Endodermal cell (in vitro differentiated cells): ENCODE measurements around the gene RACK1. TPM values are rescaled to one million over a fixed set of nuclear protein-coding genes. Genes with fewer than 3 reads are reported as not detected.

Experiments
- DNase-seq: peaks from one replicate; pipeline ENCODE4 v3.0.0-alpha.2; 2017
- H3K27ac ChIP-seq: 2 replicates; pipeline ENCODE4 v1.5.1; 2013; ENCODE audit warnings: mild to moderate bottlenecking, low read depth, low read length, moderate library complexity
- H3K27me3 ChIP-seq: 2 replicates; pipeline ENCODE4 v1.6.1; 2013; ENCODE audit warnings: mild to moderate bottlenecking, low read length, moderate library complexity; ENCODE audit not compliant: insufficient read depth, control insufficient read depth, poor library complexity, severe bottlenecking
- H3K36me3 ChIP-seq: 2 replicates; pipeline ENCODE4 v1.7.0; 2013; ENCODE audit warnings: mild to moderate bottlenecking, low read length, moderate library complexity; ENCODE audit not compliant: control insufficient read depth, insufficient read depth
- H3K4me1 ChIP-seq: one replicate; pipeline ENCODE4 v1.7.0; 2013; ENCODE audit warnings: low read length; ENCODE audit not compliant: control insufficient read depth, insufficient read depth
- H3K4me3 ChIP-seq: 2 replicates; pipeline ENCODE4 v1.5.1; 2013; ENCODE audit warnings: mild to moderate bottlenecking, low read length, moderate library complexity
- H3K9ac ChIP-seq: 2 replicates; pipeline ENCODE4 v1.6.1; 2013; ENCODE audit warnings: mild to moderate bottlenecking, low read length, moderate library complexity; ENCODE audit not compliant: poor library complexity, severe bottlenecking; ENCODE audit errors: extremely low read depth
- H3K9me3 ChIP-seq: 2 replicates; pipeline ENCODE4 v1.6.1; 2013; ENCODE audit warnings: mild to moderate bottlenecking, low read length, moderate library complexity; ENCODE audit not compliant: control insufficient read depth
- H3K27ac Mint-ChIP-seq: 2 replicates; pipeline ENCODE4 v1.8.0; 2020; ENCODE audit warnings: mixed read lengths
- H3K27me3 Mint-ChIP-seq: 2 replicates; pipeline ENCODE4 v1.8.0; 2021; ENCODE audit warnings: mild to moderate bottlenecking, mixed read lengths; ENCODE audit not compliant: insufficient read depth
- H3K36me3 Mint-ChIP-seq: 2 replicates; pipeline ENCODE4 v1.8.0; 2020; ENCODE audit warnings: low read depth, mixed read lengths
- H3K4me1 Mint-ChIP-seq: 2 replicates; pipeline ENCODE4 v1.8.0; 2020; ENCODE audit warnings: mixed read lengths
- H3K4me3 Mint-ChIP-seq: 2 replicates; pipeline ENCODE4 v1.8.0; 2020; ENCODE audit warnings: mild to moderate bottlenecking, moderate library complexity, mixed read lengths
- H3K9me3 Mint-ChIP-seq: 2 replicates; pipeline ENCODE4 v1.8.0; 2020; ENCODE audit warnings: mild to moderate bottlenecking, mixed read lengths
- WGBS, 2 experiments: methylation state at CpG; one replicate each; pipeline versions ENCODE4 v1.1.5 to v1.1.7; 2013; ENCODE audit warnings: missing lambda C conversion rate in 2 of 2, mixed read lengths in 1 of 2; ENCODE audit not compliant: insufficient coverage in 1 of 2, insufficient read length in 1 of 2; 5-methylcytosine and 5-hydroxymethylcytosine counted together
- total RNA-seq, 2 donors: library from RNA; stranded (reverse); fragmentation: NEBNext Ultra II Directional in 1 of 2; extraction: Animal tissue kit (Norgen Biotek cat#: 25700) in 1 of 2; gene quantifications; 2 replicates in 1 of 2; 3 replicates in 1 of 2; pipeline ENCODE4 v1.2.1, GENCODE V29; 2021
- TF ChIP-seq, protein P1 (sequence below): fragments of 200-600 bp; sonication (generic); conservative IDR thresholded peaks from 2 replicates; pipeline ENCODE4 v1.5.0; 2021; ENCODE audit warnings: antibody characterized with exemption, mild to moderate bottlenecking

The RACK1 gene
- total RNA-seq, 2 donors from 2014 or later: 1,942 to 1,975 TPM

DNA sequence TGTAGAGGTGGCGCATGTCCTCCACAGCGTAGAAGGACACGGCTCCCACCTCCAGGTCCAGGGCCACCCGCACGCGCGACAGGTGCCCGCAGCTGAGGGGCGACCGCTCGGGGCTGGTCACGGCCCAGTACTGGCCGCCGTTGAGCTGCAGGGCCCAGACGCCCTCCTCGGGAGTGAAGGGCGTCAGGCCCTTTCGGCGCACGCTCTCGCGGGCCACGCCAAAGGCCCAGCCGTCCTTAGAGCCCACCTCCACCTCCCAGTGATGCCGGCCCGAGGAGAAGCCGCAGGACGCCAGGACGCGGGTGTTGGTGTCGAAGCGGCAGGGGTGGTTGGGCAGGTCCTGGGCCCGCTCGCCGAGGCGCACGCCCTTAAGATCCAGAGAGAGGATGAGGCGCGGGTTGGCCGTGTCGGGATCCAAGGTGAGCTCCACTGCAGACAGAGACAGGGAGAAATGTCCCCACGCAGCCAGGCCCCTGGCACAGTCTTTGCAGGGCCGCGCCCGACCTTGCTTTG lies 48.4 kb downstream of the RACK1 start:
- TF ChIP-seq, protein P1, sequence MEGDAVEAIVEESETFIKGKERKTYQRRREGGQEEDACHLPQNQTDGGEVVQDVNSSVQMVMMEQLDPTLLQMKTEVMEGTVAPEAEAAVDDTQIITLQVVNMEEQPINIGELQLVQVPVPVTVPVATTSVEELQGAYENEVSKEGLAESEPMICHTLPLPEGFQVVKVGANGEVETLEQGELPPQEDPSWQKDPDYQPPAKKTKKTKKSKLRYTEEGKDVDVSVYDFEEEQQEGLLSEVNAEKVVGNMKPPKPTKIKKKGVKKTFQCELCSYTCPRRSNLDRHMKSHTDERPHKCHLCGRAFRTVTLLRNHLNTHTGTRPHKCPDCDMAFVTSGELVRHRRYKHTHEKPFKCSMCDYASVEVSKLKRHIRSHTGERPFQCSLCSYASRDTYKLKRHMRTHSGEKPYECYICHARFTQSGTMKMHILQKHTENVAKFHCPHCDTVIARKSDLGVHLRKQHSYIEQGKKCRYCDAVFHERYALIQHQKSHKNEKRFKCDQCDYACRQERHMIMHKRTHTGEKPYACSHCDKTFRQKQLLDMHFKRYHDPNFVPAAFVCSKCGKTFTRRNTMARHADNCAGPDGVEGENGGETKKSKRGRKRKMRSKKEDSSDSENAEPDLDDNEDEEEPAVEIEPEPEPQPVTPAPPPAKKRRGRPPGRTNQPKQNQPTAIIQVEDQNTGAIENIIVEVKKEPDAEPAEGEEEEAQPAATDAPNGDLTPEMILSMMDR: no peak
- peaks cover 74% of the 10 kb centered on the region for H3K27me3 Mint-ChIP-seq
- H3K36me3 ChIP-seq: no peaks in the 10 kb centered on the region
- H3K27me3 ChIP-seq: peaks cover 18% of the 10 kb centered on the region
- H3K27ac ChIP-seq: no peak overlapping the region
- H3K4me1 Mint-ChIP-seq: peaks cover 5% of the 10 kb centered on the region
- H3K4me3 Mint-ChIP-seq: no peak overlapping the region
- WGBS, 2 experiments: 95 to 96% methylated on average over 29 to 45 of the region's 45 CpGs
- H3K36me3 Mint-ChIP-seq: no peaks in the 10 kb centered on the region
- peaks cover 4% of the 10 kb centered on the region for H3K4me1 ChIP-seq
- no peak for DNase-seq
- H3K9me3 Mint-ChIP-seq: no peaks in the 10 kb centered on the region
- H3K4me3 ChIP-seq: no peak overlapping the region
- H3K9me3 ChIP-seq: no peaks in the 10 kb centered on the region
- no peak overlapping the region for H3K9ac ChIP-seq
- H3K27ac Mint-ChIP-seq: no peak overlapping the region

DNA sequence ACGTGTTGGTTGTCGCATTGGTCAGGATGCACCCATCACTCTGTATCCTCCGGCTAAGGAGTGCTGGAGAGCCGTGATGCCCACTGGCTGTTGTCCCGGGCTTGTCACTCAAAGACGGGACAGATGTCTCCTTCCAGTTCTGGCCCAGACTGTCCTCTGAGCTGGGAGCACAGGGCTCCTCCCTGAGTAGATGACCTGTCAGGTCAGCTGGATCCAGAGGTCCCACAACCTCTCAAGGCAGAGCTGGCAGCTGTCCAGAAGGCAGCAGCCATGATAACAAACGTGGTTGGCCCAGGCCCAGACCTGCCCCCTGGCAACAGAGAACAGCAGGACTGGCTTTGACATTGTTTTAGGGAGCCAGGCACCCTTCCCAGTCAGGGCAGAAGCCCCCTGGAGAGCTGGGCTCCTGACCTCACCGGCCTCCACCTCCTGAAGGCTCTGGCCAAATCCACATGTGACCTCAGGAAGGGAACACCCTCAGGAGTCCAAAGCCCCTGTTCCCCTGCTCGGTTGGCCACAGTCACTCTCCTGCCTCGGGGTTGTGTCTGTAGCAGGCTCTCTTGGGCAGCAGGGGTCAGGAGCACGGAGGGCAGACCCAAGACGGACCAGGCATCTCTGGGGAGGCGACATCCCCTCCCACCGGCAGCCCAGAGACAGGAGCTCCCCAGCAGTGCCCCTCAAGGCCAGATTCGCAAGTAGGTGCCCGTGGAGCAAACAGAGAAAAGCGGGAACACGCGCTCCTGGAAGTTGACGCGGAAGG lies 49.0 kb downstream of the RACK1 start:
- no peak overlapping the region for H3K9ac ChIP-seq
- no peak for DNase-seq
- no peaks in the 10 kb centered on the region for H3K9me3 Mint-ChIP-seq
- no peak overlapping the region for H3K27ac Mint-ChIP-seq
- H3K36me3 Mint-ChIP-seq: no peaks in the 10 kb centered on the region
- TF ChIP-seq, protein P1: peak; percentile 26
- no peak overlapping the region for H3K4me3 ChIP-seq
- peaks cover 18% of the 10 kb centered on the region for H3K27me3 ChIP-seq
- no peak overlapping the region for H3K27ac ChIP-seq
- no peak overlapping the region for H3K4me3 Mint-ChIP-seq
- 87 to 95% methylated on average over 14 to 21 of the region's 21 CpGs for WGBS, 2 experiments
- peaks cover 74% of the 10 kb centered on the region for H3K27me3 Mint-ChIP-seq
- no peaks in the 10 kb centered on the region for H3K9me3 ChIP-seq
- H3K4me1 ChIP-seq: peaks cover 4% of the 10 kb centered on the region
- peaks cover 5% of the 10 kb centered on the region for H3K4me1 Mint-ChIP-seq
- H3K36me3 ChIP-seq: no peaks in the 10 kb centered on the region

DNA sequence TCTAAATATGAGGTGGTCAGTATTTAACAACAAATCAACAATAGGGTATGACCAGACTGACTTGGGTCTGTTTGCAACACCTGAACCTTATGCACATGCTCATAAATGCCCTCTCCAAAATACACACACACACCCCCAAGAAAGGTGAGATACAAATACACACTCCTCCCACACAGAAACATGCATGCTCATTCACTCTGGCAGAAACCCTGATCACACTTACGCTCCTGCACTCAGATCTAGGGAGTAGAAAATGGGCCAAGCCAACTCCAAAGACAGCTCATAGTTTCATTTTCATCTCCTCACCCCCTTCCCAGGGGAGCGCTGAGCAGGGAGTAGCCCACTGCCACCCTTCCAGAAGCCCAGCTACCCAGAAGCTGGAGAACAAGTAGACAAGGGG lies 50.0 kb downstream of the RACK1 start:
- peaks cover 75% of the 10 kb centered on the region for H3K27me3 Mint-ChIP-seq
- no peak overlapping the region for H3K4me3 ChIP-seq

More for the DNA sequence above, 50.0 kb downstream of the RACK1 start:
- DNase-seq: no peak
- Histone ChIP-seq H3K36me3 (no peaks in the 10 kb centered on the region), H3K9me3 (no peaks in the 10 kb centered on the region), H3K27me3 (peaks cover 20% of the 10 kb centered on the region), H3K27ac (no peak overlapping the region), H3K9ac (no peak overlapping the region), H3K4me1 (peaks cover 1% of the 10 kb centered on the region)
- Mint-ChIP-seq H3K4me1 (peaks cover 3% of the 10 kb centered on the region), H3K4me3 (no peak overlapping the region), H3K9me3 (no peaks in the 10 kb centered on the region), H3K36me3 (no peaks in the 10 kb centered on the region), H3K27ac (no peak overlapping the region)
- TF ChIP-seq, protein P1: no peak
- 92 to 96% methylated on average over 2 of the region's 2 CpGs for WGBS, 2 experiments
